Activated naive CD4-positive, alpha-beta T cell treated with anti-CD3 and anti-CD28 coated beads for 36 hours (primary cell): ENCODE data around the gene NES. TPM values are rescaled to one million over a fixed set of nuclear protein-coding genes. Genes with fewer than 3 reads are reported as not detected.

Experiments
- CTCF ChIA-PET: fragments of 350-600 bp; sonication (Branson Sonifier 250); formaldehyde crosslinking; loops from one replicate; lab custom pipeline; 2021; ENCODE audit warnings: antibody characterized with exemption; lab: Charles Lee
- DNase-seq: peaks from one replicate; pipeline ENCODE4 v3.0.0-alpha.2; 2020
- H3K27ac Mint-ChIP-seq: one replicate; pipeline ENCODE4 v1.8.0; 2021; ENCODE audit warnings: mild to moderate bottlenecking, mixed read lengths
- H3K27me3 Mint-ChIP-seq: one replicate; pipeline ENCODE4 v1.8.0; 2021; ENCODE audit warnings: low read depth, mixed read lengths
- H3K36me3 Mint-ChIP-seq: one replicate; pipeline ENCODE4 v1.8.0; 2021; ENCODE audit warnings: low read depth, mixed read lengths
- H3K4me1 Mint-ChIP-seq: one replicate; pipeline ENCODE4 v1.8.0; 2021; ENCODE audit warnings: low read depth, mixed read lengths
- H3K4me3 Mint-ChIP-seq: one replicate; pipeline ENCODE4 v1.8.0; 2021; ENCODE audit warnings: mild to moderate bottlenecking, moderate library complexity, mixed read lengths
- H3K9me3 Mint-ChIP-seq: one replicate; pipeline ENCODE4 v1.8.0; 2021; ENCODE audit warnings: mixed read lengths
- intact Hi-C: fragments of 100-400 bp; cut with micrococcal nuclease; formaldehyde crosslinking; loops from one replicate; pipeline ENCODE4 v1.15.1; 2023
- total RNA-seq, 2 experiments: library from RNA; stranded (reverse); gene quantifications; one replicate each; pipeline ENCODE4 v1.2.3, GENCODE V29; 2021

Gene NES
- total RNA-seq, 2 experiments from 2014 or later = not detected

GRCh38 chr1:156675210-156676113, 1.7 kb downstream of the NES start:
- Mint-ChIP-seq H3K4me3 (no peak overlapping the region), H3K4me1 (peaks cover 14% of the 10 kb centered on the region), H3K36me3 (no peaks in the 10 kb centered on the region), H3K27ac (no peak overlapping the region), H3K27me3 (peaks cover 41% of the 10 kb centered on the region), H3K9me3 (no peaks in the 10 kb centered on the region)
- DNase-seq = no peak
- CTCF ChIA-PET = interaction anchor here (0.6 to 12.2 kb wide), 6 partner anchors 10 to 50 kb away, joined by 3 to 123 read pairs (median 22); partner anchors contain the start of gene CRABP2
- intact Hi-C loops = no loop called here

- H3K27ac Mint-ChIP-seq = no peak overlapping the region
- intact Hi-C loops = no loop called here
- H3K36me3 Mint-ChIP-seq = no peaks in the 10 kb centered on the region
- CTCF ChIA-PET = interaction anchor here (0.8 to 12.2 kb wide), 3 partner anchors 14 to 48 kb away, joined by 3 to 123 read pairs (median 34); no protein-coding TSS in a partner anchor
- peaks cover 14% of the 10 kb centered on the region for H3K4me1 Mint-ChIP-seq
- H3K9me3 Mint-ChIP-seq = no peaks in the 10 kb centered on the region
- DNase-seq = no peak
- H3K4me3 Mint-ChIP-seq = no peak overlapping the region
- H3K27me3 Mint-ChIP-seq = peaks cover 28% of the 10 kb centered on the region
These were observed 3.7 kb downstream of the NES start for GRCh38 chr1:156673387-156674121.

DNA sequence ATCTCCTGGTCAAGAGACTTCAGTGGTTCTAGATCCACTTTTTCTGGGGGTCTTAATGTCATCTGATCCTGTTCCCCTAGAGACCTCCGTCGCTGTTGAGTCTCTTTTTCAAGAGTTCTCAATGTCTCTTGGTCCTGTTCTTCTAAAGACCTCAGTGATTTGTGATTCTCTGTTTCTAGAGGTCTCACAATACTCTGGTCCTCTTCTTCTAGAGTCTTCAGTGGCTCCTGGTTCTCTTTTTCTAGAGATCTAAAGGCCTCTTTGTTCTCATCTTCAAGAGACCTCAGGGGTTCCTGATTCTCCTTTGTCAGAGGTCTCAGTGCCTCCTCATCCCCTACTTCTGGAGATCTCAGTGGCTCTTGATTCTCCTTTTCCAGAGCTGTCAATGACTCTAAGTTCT, 5.4 kb downstream of the NES start:
- Mint-ChIP-seq H3K27ac (no peak overlapping the region), H3K4me3 (no peak overlapping the region), H3K4me1 (no peaks in the 10 kb centered on the region), H3K36me3 (no peaks in the 10 kb centered on the region), H3K27me3 (peaks cover 12% of the 10 kb centered on the region), H3K9me3 (no peaks in the 10 kb centered on the region)
- intact Hi-C loops = no loop called here
- CTCF ChIA-PET = interaction anchor here (0.7 kb wide), 1 partner anchor 10 kb away, joined by 3 read pairs; no protein-coding TSS in a partner anchor
- DNase-seq = no peak

DNA sequence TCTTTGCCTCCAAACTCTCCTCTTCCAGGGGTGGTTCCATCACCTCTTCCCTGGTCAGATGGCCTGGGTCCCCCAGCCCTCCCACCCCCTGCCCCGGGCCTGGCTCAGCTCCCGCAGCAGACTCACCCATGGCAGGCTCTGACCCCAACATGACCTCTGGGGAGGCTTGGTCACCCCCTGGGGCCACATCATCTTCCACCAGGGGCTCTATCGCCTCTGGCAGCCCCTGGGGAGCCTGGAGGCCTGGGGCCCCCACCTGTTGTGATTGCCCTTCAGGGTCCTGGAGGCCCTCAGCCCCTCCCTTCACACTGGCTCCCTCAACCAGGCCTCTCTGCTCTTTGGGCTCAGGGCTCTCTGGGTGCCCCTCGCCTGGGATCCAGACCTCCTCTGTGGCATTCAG, 6.4 kb downstream of the NES start:
- CTCF ChIA-PET = interaction anchor here (1.0 kb wide), 1 partner anchor 10 kb away, joined by 3 read pairs; no protein-coding TSS in a partner anchor
- Mint-ChIP-seq H3K9me3 (no peaks in the 10 kb centered on the region), H3K27ac (no peak overlapping the region), H3K4me1 (no peaks in the 10 kb centered on the region), H3K36me3 (no peaks in the 10 kb centered on the region), H3K27me3 (peaks cover 8% of the 10 kb centered on the region), H3K4me3 (no peak overlapping the region)
- intact Hi-C loops = no loop called here
- no peak for DNase-seq

- H3K9me3 Mint-ChIP-seq = no peaks in the 10 kb centered on the region
- H3K4me3 Mint-ChIP-seq = no peak overlapping the region
- H3K27me3 Mint-ChIP-seq = peaks cover 3% of the 10 kb centered on the region
- no peak for DNase-seq
- no peaks in the 10 kb centered on the region for H3K36me3 Mint-ChIP-seq
- intact Hi-C loops = no loop called here
- CTCF ChIA-PET = interaction anchor here (1.0 to 1.4 kb wide), 2 partner anchors 9 to 12 kb away, joined by 3 to 4 read pairs; no protein-coding TSS in a partner anchor
- no peak overlapping the region for H3K27ac Mint-ChIP-seq
- no peaks in the 10 kb centered on the region for H3K4me1 Mint-ChIP-seq
These were observed 6.8 kb downstream of the NES start for GRCh38 chr1:156670359-156670758.

DNA sequence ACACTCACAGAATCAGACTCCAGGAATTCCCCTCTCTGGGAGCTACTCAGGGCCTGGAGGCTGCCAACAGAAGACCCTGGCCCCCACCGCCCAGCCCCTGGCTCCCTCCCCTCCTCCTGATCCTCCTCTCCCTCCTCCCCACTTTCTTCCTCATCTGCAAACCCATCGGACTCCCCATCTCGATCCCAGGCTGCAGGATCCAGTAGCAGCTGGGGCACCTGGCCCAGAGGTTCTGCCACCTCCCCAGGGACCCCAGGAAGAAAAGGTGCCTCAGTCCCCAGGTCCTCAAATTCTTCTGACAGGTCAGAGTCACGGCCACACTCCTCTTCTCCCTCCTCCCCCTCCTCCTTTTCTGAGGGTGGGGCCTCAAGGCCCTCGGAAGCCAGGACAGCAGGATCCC, 7.4 kb downstream of the NES start:
- H3K36me3 Mint-ChIP-seq = no peaks in the 10 kb centered on the region
- no peaks in the 10 kb centered on the region for H3K4me1 Mint-ChIP-seq
- CTCF ChIA-PET = interaction anchor here (1.0 to 2.5 kb wide), 3 partner anchors 9 to 56 kb away, joined by 3 to 7 read pairs (median 4); no protein-coding TSS in a partner anchor
- H3K27me3 Mint-ChIP-seq = peaks cover 3% of the 10 kb centered on the region
- no peak for DNase-seq
- no peaks in the 10 kb centered on the region for H3K9me3 Mint-ChIP-seq
- H3K27ac Mint-ChIP-seq = no peak overlapping the region
- H3K4me3 Mint-ChIP-seq = no peak overlapping the region
- intact Hi-C loops = no loop called here

GRCh38 chr1:156668801-156669637, 8.2 kb downstream of the NES start:
- Mint-ChIP-seq H3K36me3 (no peaks in the 10 kb centered on the region), H3K27ac (no peak overlapping the region), H3K4me3 (no peak overlapping the region), H3K27me3 (no peaks in the 10 kb centered on the region), H3K9me3 (no peaks in the 10 kb centered on the region), H3K4me1 (no peaks in the 10 kb centered on the region)
- intact Hi-C loops = no loop called here
- DNase-seq = no peak
- CTCF ChIA-PET = interaction anchor here (1.1 to 2.5 kb wide), 3 partner anchors 9 to 57 kb away, joined by 3 to 7 read pairs (median 4); no protein-coding TSS in a partner anchor

GRCh38 chr1:156667968-156668709, 9.1 kb downstream of the NES start:
- CTCF ChIA-PET = interaction anchor here (0.6 to 2.5 kb wide), 4 partner anchors 8 to 62 kb away, joined by 3 to 7 read pairs (median 4); no protein-coding TSS in a partner anchor

DNA sequence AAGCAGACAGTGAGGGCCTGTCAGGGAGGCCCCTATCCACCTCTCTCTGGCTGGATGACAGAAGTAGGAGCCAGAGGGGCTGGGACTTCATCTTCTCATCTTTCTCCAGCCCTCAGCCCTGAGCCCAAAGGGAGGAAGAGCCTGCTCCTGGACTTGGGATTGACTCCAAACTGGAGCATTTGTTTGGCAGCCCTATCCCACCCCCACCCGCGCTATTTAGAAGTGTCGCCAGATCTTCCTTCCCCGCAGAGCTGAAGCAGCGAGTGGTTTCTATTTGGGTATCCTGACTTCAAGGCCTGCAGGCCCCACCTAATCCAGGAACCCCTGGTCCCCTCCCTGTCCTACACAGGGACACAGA, 9.6 kb downstream of the NES start:
- no peak overlapping the region for H3K4me3 Mint-ChIP-seq
- no peaks in the 10 kb centered on the region for H3K36me3 Mint-ChIP-seq
- H3K27me3 Mint-ChIP-seq = no peaks in the 10 kb centered on the region
- H3K27ac Mint-ChIP-seq = no peak overlapping the region
- peaks cover 2% of the 10 kb centered on the region for H3K4me1 Mint-ChIP-seq
- H3K9me3 Mint-ChIP-seq = no peaks in the 10 kb centered on the region
- intact Hi-C loops = no loop called here
- CTCF ChIA-PET = interaction anchor here (0.6 to 2.5 kb wide), 3 partner anchors 22 to 63 kb away, joined by 3 to 7 read pairs (median 4); no protein-coding TSS in a partner anchor
- no peak for DNase-seq

More at GRCh38 chr1:156667968-156668709, 9.1 kb downstream of the NES start:
- H3K36me3 Mint-ChIP-seq = no peaks in the 10 kb centered on the region
- intact Hi-C loops = no loop called here
- no peaks in the 10 kb centered on the region for H3K9me3 Mint-ChIP-seq
- H3K4me1 Mint-ChIP-seq = no peaks in the 10 kb centered on the region
- no peak for DNase-seq
- H3K27ac Mint-ChIP-seq = no peak overlapping the region
- no peak overlapping the region for H3K4me3 Mint-ChIP-seq
- H3K27me3 Mint-ChIP-seq = no peaks in the 10 kb centered on the region

GRCh38 chr1:156666862-156667609, 10.2 kb downstream of the NES start:
- CTCF ChIA-PET = interaction anchor here (0.7 to 2.5 kb wide), 3 partner anchors 22 to 308 kb away, joined by 3 to 7 read pairs (median 4); no protein-coding TSS in a partner anchor
- no peak for DNase-seq
- no peaks in the 10 kb centered on the region for H3K27me3 Mint-ChIP-seq

More at GRCh38 chr1:156666862-156667609, 10.2 kb downstream of the NES start:
- no peak overlapping the region for H3K4me3 Mint-ChIP-seq
- H3K27ac Mint-ChIP-seq = no peak overlapping the region
- no peaks in the 10 kb centered on the region for H3K36me3 Mint-ChIP-seq
- intact Hi-C loops = no loop called here
- peaks cover 5% of the 10 kb centered on the region for H3K4me1 Mint-ChIP-seq
- no peaks in the 10 kb centered on the region for H3K9me3 Mint-ChIP-seq
